OCI-LY1 (cell line): ENCODE results near the gene PTPN6.

Source experiments
- EZH2 ChIP-seq: fragments of 200-600 bp; sonication (generic), shearing (Covaris generic); IDR thresholded peaks from 2 replicates; pipeline ENCODE4 v1.8.0; 2017; ENCODE audit warnings: borderline replicate concordance, mixed run types, mild to moderate bottlenecking, antibody characterized with exemption, low read length, moderate library complexity, mixed read lengths
- TF ChIP-seq, protein P1 (sequence below): fragments of 200-600 bp; sonication (generic), shearing (Covaris generic); IDR thresholded peaks from 2 replicates; pipeline ENCODE4 v1.5.1; 2017; ENCODE audit warnings: mild to moderate bottlenecking, antibody characterized with exemption, low read length, moderate library complexity, mixed read lengths

DNA sequence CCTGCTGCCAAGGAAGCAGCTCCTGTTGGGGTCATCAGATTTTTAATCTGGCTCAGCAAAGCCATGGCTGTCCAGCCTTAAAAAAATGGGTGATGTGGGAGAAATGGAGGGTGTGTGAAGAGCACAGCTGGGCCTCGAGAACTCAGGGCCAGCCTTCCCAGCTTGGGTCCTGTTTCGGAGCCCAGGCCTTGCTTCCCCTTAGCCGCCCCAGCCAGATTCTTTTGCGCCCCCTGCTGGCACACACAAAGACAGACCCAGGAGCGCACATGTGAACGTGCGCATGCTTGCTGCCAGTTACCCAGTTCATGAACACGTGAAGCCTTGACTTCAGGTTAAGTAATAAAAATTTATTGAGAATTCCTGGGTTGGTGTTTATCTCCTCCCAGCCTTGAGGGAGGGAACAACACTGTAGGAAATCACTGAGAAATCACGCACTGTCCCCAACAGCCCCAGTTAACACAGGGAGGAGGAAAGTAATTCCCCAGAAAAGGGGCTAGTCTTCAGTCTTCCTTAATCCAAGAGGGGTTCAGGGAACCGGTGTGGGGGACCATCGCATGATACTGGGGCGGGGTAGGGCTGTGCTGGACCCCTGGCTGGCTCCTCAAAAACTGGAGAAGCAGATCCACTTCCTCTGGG lies 14.0 kb downstream of the PTPN6 start:
- TF ChIP-seq, protein P1, sequence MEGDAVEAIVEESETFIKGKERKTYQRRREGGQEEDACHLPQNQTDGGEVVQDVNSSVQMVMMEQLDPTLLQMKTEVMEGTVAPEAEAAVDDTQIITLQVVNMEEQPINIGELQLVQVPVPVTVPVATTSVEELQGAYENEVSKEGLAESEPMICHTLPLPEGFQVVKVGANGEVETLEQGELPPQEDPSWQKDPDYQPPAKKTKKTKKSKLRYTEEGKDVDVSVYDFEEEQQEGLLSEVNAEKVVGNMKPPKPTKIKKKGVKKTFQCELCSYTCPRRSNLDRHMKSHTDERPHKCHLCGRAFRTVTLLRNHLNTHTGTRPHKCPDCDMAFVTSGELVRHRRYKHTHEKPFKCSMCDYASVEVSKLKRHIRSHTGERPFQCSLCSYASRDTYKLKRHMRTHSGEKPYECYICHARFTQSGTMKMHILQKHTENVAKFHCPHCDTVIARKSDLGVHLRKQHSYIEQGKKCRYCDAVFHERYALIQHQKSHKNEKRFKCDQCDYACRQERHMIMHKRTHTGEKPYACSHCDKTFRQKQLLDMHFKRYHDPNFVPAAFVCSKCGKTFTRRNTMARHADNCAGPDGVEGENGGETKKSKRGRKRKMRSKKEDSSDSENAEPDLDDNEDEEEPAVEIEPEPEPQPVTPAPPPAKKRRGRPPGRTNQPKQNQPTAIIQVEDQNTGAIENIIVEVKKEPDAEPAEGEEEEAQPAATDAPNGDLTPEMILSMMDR = peak; percentile 98
- TF ChIP-seq EZH2 = no peak
